DND-41 (cell line): Measurements from ENCODE around the gene PTGER3.

ENCODE experiments used
- EZH2 ChIP-seq: IDR thresholded peaks from 3 replicates; pipeline ENCODE4 v1.6.1; 2012; ENCODE audit warnings: borderline replicate concordance, low read depth, mild to moderate bottlenecking, moderate library complexity, low read length, inconsistent platforms; ENCODE audit not compliant: severe bottlenecking
- TF ChIP-seq, protein P1 (sequence below): IDR thresholded peaks from 2 replicates; pipeline ENCODE4 v1.5.1; 2012; ENCODE audit warnings: borderline replicate concordance, low read length, moderate library complexity, mild to moderate bottlenecking; ENCODE audit not compliant: poor library complexity, severe bottlenecking; ENCODE audit errors: extremely low read depth

DNA sequence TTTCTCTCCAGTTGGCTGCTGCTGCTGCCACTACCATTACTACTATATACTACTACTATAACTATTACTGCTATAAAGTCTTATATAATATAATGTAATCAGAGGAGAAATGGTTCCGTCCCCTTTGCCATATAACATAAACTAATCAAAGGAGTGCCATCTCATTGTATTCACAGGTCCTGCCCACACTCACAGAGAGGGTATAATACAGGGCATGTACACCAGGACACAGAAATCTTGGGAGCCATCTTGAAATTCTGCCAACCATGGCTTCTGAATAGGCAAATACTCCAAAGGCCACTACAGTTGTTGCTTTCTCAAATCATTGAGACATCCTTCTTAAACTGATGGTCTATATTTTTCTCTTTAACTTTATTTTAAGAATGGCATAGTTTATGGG lies 40.1 kb upstream of the PTGER3 start:
- TF ChIP-seq, protein P1, sequence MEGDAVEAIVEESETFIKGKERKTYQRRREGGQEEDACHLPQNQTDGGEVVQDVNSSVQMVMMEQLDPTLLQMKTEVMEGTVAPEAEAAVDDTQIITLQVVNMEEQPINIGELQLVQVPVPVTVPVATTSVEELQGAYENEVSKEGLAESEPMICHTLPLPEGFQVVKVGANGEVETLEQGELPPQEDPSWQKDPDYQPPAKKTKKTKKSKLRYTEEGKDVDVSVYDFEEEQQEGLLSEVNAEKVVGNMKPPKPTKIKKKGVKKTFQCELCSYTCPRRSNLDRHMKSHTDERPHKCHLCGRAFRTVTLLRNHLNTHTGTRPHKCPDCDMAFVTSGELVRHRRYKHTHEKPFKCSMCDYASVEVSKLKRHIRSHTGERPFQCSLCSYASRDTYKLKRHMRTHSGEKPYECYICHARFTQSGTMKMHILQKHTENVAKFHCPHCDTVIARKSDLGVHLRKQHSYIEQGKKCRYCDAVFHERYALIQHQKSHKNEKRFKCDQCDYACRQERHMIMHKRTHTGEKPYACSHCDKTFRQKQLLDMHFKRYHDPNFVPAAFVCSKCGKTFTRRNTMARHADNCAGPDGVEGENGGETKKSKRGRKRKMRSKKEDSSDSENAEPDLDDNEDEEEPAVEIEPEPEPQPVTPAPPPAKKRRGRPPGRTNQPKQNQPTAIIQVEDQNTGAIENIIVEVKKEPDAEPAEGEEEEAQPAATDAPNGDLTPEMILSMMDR = no peak
- no peak for TF ChIP-seq EZH2
